Panc1 (cell line): Measurements from ENCODE around the gene CWF19L1. TPM values are rescaled to one million over a fixed set of nuclear protein-coding genes. Genes with fewer than 3 reads are reported as not detected.

Source experiments
- ATAC-seq: fragments of 200-7000 bp; cut with Tn5 transposase; 2 replicates; pipeline ENCODE4 v1.9.1; 2020; ENCODE audit warnings: mild to moderate bottlenecking, moderate library complexity
- BruUV-seq: library from RNA; stranded (reverse); fragments of 400-500 nt; replicated peaks from 2 replicates; lab custom pipeline; 2021; lab: Mats Ljungman, UMichigan
- CTCF ChIA-PET: fragments of 300-600 bp; sonication (Branson Sonifier 250); formaldehyde crosslinking; loops from one replicate; lab custom pipeline; 2022; ENCODE audit warnings: antibody characterized with exemption; lab: Charles Lee
- POLR2A ChIA-PET: fragments of 300-600 bp; sonication (Branson Sonifier 250); formaldehyde crosslinking; loops from one replicate; lab custom pipeline; 2022; ENCODE audit warnings: antibody characterized with exemption; lab: Charles Lee
- DNase-seq: peaks from one replicate; pipeline ENCODE4 v3.0.0-alpha.2; 2010; ENCODE audit warnings: low read depth, low spot score
- H3K27ac ChIP-seq: 2 replicates; pipeline ENCODE4 v1.5.1; 2011; ENCODE audit warnings: mild to moderate bottlenecking, low read length, inconsistent platforms
- H3K27me3 ChIP-seq: fragments of 200-500 bp; sonication (Bioruptor generic); 2 replicates; pipeline ENCODE4 v1.6.0; 2014; ENCODE audit warnings: low read length, inconsistent platforms; ENCODE audit not compliant: control insufficient read depth, insufficient read depth
- H3K36me3 ChIP-seq: fragments of 200-500 bp; sonication (Bioruptor generic); 2 replicates; pipeline ENCODE4 v1.5.1; 2014; ENCODE audit warnings: inconsistent platforms, mild to moderate bottlenecking, low read length, moderate library complexity; ENCODE audit not compliant: control insufficient read depth, insufficient read depth
- H3K4me1 ChIP-seq: 2 replicates; pipeline ENCODE4 v1.5.1; 2011; ENCODE audit warnings: inconsistent platforms, mild to moderate bottlenecking, low read length, moderate library complexity; ENCODE audit not compliant: control insufficient read depth, insufficient read depth
- H3K4me3 ChIP-seq, 2 experiments: 2 replicates each; pipeline ENCODE4 v1.5.1; 2011 to 2012; ENCODE audit warnings: low read depth in 2 of 2, low read length in 2 of 2, mild to moderate bottlenecking in 2 of 2, inconsistent platforms in 1 of 2, moderate library complexity in 1 of 2
- H3K9me3 ChIP-seq: fragments of 200-500 bp; sonication (Bioruptor generic); 2 replicates; pipeline ENCODE4 v1.5.1; 2014; ENCODE audit warnings: low read depth, mild to moderate bottlenecking, inconsistent platforms, low read length, moderate library complexity; ENCODE audit not compliant: control insufficient read depth, insufficient read depth
- CTCF ChIP-seq: fragments of 450-650 bp; IDR thresholded peaks from 2 replicates; pipeline ENCODE4 v1.5.1; 2017; ENCODE audit warnings: mild to moderate bottlenecking
- POLR2AphosphoS5 ChIP-seq: IDR thresholded peaks from 2 replicates; pipeline ENCODE4 v1.6.1; 2012; ENCODE audit warnings: mild to moderate bottlenecking, low read depth, low read length, moderate library complexity
- REST ChIP-seq, 2 experiments: IDR thresholded peaks; 2 replicates each; pipeline ENCODE4 v1.6.1; 2011 to 2012; ENCODE audit warnings: low read depth in 2 of 2, control low read depth in 1 of 2, low read length in 1 of 2, mild to moderate bottlenecking in 1 of 2, moderate library complexity in 1 of 2; ENCODE audit not compliant: insufficient read depth in 1 of 2
- SIN3A ChIP-seq: IDR thresholded peaks from 2 replicates; pipeline ENCODE4 v1.6.1; 2012; ENCODE audit warnings: low read depth, mild to moderate bottlenecking, low read length, moderate library complexity, borderline replicate concordance; ENCODE audit not compliant: insufficient read depth
- TCF7L2 ChIP-seq: IDR thresholded peaks from 2 replicates; pipeline ENCODE4 v1.6.1; 2011; ENCODE audit warnings: mild to moderate bottlenecking, low read depth, low read length, inconsistent platforms
- in situ Hi-C: cut with HindIII; loops from 2 replicates; pipeline ENCODE4 v1.10.0; 2016; ENCODE audit warnings: low sequenced_read_pairs, low pct_unique_long_range_greater_than_20kb
- intact Hi-C: fragments of 100-400 bp; cut with micrococcal nuclease; formaldehyde crosslinking; loops from one replicate; pipeline ENCODE4 v1.10.0; 2022; ENCODE audit not compliant: unreplicated experiment
- total RNA-seq: library from RNA; stranded (reverse); gene quantifications from one replicate; pipeline ENCODE4 v1.2.1, GENCODE V29; 2021; ENCODE audit not compliant: unreplicated experiment

The CWF19L1 gene
- total RNA-seq, 1 experiment from 2014 or later: 33.4 TPM

- no peaks in the 10 kb centered on the region for H3K27me3 ChIP-seq
Measured at GRCh38 chr10:100223879-100224278, 43.6 kb downstream of the CWF19L1 start.

GRCh38 chr10:100222529-100222928 is 44.9 kb downstream of the CWF19L1 start:
- no peak for TF ChIP-seq POLR2AphosphoS5
- no peak for TF ChIP-seq REST (IDR thresholded peaks at IDR 0.05; ENCODE audit: insufficient read depth in 1 of 2, low read depth in 2 of 2, low read length in 1 of 2)
- TF ChIP-seq SIN3A: no peak
- no peak for TF ChIP-seq TCF7L2
- TF ChIP-seq CTCF: no peak

More at GRCh38 chr10:100223879-100224278, 43.6 kb downstream of the CWF19L1 start:
- in situ Hi-C loops (no loop called here), intact Hi-C loops (no loop called here)
- no peak overlapping the region for H3K27ac ChIP-seq
- CTCF ChIA-PET: interaction anchor here (0.6 kb wide), 1 partner anchor 364 kb away, joined by 4 read pairs; no protein-coding TSS in a partner anchor
- no TSS peak for BruUV-seq
- POLR2A ChIA-PET: interaction anchor here (0.6 to 1.1 kb wide), 2 partner anchors 63 to 369 kb away, joined by 3 to 4 read pairs; partner anchors contain the start of gene BLOC1S2
- TF ChIP-seq REST (IDR thresholded peaks at IDR 0.05; ENCODE audit: insufficient read depth in 1 of 2, low read depth in 2 of 2, low read length in 1 of 2): no peak
- no peak for TF ChIP-seq TCF7L2
- TF ChIP-seq CTCF: no peak
- no peak for TF ChIP-seq POLR2AphosphoS5
- no peak for TF ChIP-seq SIN3A
- no peak overlapping the region for H3K4me3 ChIP-seq
- peaks cover 8% of the 10 kb centered on the region for H3K4me1 ChIP-seq
- ATAC-seq (no peak), DNase-seq (no peak)
- peaks cover 39% of the 10 kb centered on the region for H3K36me3 ChIP-seq
- H3K9me3 ChIP-seq: no peaks in the 10 kb centered on the region

More at GRCh38 chr10:100222529-100222928, 44.9 kb downstream of the CWF19L1 start:
- intact Hi-C loops: no loop called here
- ChIA-PET POLR2A (no interaction called here), CTCF (no interaction called here)
- H3K27me3 ChIP-seq: no peaks in the 10 kb centered on the region
- no peaks in the 10 kb centered on the region for H3K9me3 ChIP-seq
- H3K36me3 ChIP-seq: peaks cover 46% of the 10 kb centered on the region
- BruUV-seq: no TSS peak
- no peak for DNase-seq
- ATAC-seq: no peak
- no peak overlapping the region for H3K27ac ChIP-seq
- in situ Hi-C loops: no loop called here
- no peak overlapping the region for H3K4me3 ChIP-seq
- H3K4me1 ChIP-seq: peaks cover under 1% of the 10 kb centered on the region; the same call in 1 of the 2 replicates
